Vagina (tissue), 2 donors: ENCODE results near the gene GSTM3. TPM values are rescaled to one million over a fixed set of nuclear protein-coding genes. Genes with fewer than 3 reads are reported as not detected.
"Not testable (repeated sequence)": the region's sequence is repeated elsewhere in the genome, so short reads cannot be mapped to it uniquely, and the experiment has no call there.

Experiments used
- DNase-seq, 2 donors: peaks; one replicate each; pipeline ENCODE4 v3.0.0-alpha.2; 2017; ENCODE audit errors: extremely low spot score in 2 of 2
- H3K27ac ChIP-seq: fragments of 200-600 bp; sonication (generic); one replicate; pipeline ENCODE4 v1.5.1; 2019
- H3K27me3 ChIP-seq: fragments of 200-600 bp; sonication (generic); one replicate; pipeline ENCODE4 v1.5.1; 2019
- H3K36me3 ChIP-seq, 2 donors: fragments of 200-600 bp; sonication (generic); one replicate each; pipeline ENCODE4 v1.5.1; 2017 to 2019
- H3K4me1 ChIP-seq: fragments of 200-600 bp; sonication (generic); one replicate; pipeline ENCODE4 v1.5.1; 2019
- H3K4me3 ChIP-seq, 2 donors: fragments of 200-600 bp; sonication (generic); 1 replicate in 1 of 2; 2 replicates in 1 of 2; pipeline ENCODE4 v1.5.1; 2016 to 2019
- H3K9me3 ChIP-seq: fragments of 200-600 bp; sonication (generic); one replicate; pipeline ENCODE4 v1.5.1; 2019
- POLR2A ChIP-seq, 2 donors: fragments of 450-650 bp; IDR thresholded peaks; one replicate each; pipeline ENCODE4 v1.6.1; 2017; ENCODE audit warnings: antibody characterized with exemption in 2 of 2, mild to moderate bottlenecking in 2 of 2, moderate library complexity in 2 of 2
- POLR2AphosphoS5 ChIP-seq, 2 donors: sonication (generic); formaldehyde crosslinking; IDR thresholded peaks; one replicate each; pipeline ENCODE4 v1.9.0; 2017; ENCODE audit warnings: antibody characterized with exemption in 2 of 2, mild to moderate bottlenecking in 2 of 2, low read depth in 1 of 2; ENCODE audit not compliant: insufficient read depth in 1 of 2
- intact Hi-C: fragments of 100-400 bp; cut with DNase I; formaldehyde crosslinking; loops from one replicate; pipeline ENCODE4 v1.15.1; 2023
- total RNA-seq: library from RNA; depleted of rRNA; stranded (reverse); fragments of >200 nt; gene quantifications from one replicate; pipeline ENCODE4 v1.2.3, GENCODE V29; 2016
- TF ChIP-seq, protein P1 (sequence below), 3 experiments: fragments of 450-650 bp in 2 of 3; fragments of 200-600 bp in 1 of 3; sonication (generic) in 1 of 3; IDR thresholded peaks; one replicate each; pipeline ENCODE4 v1.5.1; 2017 to 2019; ENCODE audit warnings: antibody characterized with exemption in 3 of 3, mild to moderate bottlenecking in 2 of 3, moderate library complexity in 2 of 3

GSTM3 gene
- total RNA-seq, 1 donor from 2014 or later: 199 TPM

DNA sequence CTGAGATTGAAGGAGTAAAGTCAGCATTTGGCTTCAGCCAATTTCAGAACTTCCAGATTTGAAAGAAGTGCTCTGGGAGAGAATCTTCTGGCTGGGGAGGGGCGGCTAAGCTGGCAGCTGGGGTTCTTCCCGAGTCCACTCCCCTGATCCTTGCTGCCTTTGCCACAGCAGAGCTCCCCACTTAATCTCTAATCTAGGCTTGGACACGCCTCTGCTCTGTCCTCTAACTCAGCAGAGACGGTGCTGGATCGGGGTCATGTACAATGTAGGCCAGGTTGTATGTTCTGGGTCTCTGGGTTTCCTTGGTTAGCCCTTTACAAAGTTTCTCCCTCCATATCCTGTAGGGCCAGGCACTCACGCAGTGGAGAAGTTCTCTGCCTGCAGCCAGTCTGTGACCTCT lies 10.1 kb upstream of the GSTM3 start:
- no peak for DNase-seq
- H3K36me3 ChIP-seq: no peaks in the 10 kb centered on the region
- TF ChIP-seq, protein P1, sequence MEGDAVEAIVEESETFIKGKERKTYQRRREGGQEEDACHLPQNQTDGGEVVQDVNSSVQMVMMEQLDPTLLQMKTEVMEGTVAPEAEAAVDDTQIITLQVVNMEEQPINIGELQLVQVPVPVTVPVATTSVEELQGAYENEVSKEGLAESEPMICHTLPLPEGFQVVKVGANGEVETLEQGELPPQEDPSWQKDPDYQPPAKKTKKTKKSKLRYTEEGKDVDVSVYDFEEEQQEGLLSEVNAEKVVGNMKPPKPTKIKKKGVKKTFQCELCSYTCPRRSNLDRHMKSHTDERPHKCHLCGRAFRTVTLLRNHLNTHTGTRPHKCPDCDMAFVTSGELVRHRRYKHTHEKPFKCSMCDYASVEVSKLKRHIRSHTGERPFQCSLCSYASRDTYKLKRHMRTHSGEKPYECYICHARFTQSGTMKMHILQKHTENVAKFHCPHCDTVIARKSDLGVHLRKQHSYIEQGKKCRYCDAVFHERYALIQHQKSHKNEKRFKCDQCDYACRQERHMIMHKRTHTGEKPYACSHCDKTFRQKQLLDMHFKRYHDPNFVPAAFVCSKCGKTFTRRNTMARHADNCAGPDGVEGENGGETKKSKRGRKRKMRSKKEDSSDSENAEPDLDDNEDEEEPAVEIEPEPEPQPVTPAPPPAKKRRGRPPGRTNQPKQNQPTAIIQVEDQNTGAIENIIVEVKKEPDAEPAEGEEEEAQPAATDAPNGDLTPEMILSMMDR (IDR thresholded peaks at IDR 0.05): no peak
- H3K4me1 ChIP-seq: no peaks in the 10 kb centered on the region
- no peak overlapping the region for H3K4me3 ChIP-seq
- no peaks in the 10 kb centered on the region for H3K27me3 ChIP-seq
- intact Hi-C loops: no loop called here
- no peaks in the 10 kb centered on the region for H3K9me3 ChIP-seq
- no peak overlapping the region for H3K27ac ChIP-seq

DNA sequence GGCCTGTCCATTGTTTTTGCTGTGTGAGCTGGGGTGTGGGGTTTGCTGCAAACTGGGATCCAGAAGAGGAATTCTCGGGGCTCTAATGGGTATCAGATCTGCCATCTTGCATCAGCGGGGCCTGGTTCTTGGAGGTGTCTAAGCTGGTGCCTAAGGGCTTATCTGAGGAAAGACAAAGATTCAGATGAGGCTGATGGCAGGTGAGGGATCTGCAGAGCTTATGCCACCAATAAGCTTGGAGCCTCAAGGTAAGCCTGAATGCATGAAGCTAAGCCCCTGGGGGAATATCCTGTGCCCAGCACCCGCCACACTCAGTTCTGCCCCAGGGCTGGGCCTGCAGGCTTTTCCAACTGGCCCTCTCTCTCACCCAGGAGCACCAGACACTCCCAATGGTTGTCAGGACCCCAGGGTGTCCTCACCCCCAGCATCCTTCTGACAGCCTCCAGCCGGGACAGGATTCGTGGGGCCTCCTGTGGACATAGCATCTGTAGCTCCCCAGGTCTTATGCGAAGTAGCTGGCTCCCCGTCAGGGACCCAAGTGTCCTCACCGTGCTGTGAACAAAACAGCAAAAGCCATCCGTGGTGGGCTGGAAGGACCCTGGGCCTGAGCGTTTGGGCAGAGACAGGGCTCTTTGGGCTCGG lies 9.5 kb upstream of the GSTM3 start:
- Histone ChIP-seq H3K36me3 (no peaks in the 10 kb centered on the region), H3K4me3 (no peak overlapping the region), H3K4me1 (no peaks in the 10 kb centered on the region), H3K27me3 (no peaks in the 10 kb centered on the region), H3K27ac (no peak overlapping the region), H3K9me3 (no peaks in the 10 kb centered on the region)
- intact Hi-C loops: no loop called here
- TF ChIP-seq POLR2A (IDR thresholded peaks at IDR 0.05): no peak
- TF ChIP-seq, protein P1 (IDR thresholded peaks at IDR 0.05): no peak
- TF ChIP-seq POLR2AphosphoS5 (IDR thresholded peaks at IDR 0.05; ENCODE audit: insufficient read depth in 1 of 2, low read depth in 1 of 2): no peak
- no peak for DNase-seq

DNA sequence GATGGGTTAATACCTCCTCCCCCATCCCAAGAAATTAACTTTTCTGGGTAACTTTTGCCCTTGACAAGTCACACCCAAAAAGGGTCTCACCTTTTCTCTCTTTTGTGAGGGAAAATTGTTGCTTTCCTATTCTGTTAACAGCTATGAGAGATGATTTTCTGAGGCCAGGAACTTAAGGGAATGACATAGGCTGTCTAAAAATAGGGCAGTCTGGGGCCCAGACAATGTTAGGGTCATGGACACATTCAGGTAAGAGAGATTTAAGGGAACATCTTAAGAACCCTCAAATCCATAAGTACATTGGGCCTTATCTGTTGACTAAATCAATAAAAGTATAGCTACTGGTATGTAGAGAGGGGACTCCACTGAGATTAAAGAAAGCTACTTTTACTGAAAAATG lies 8.4 kb upstream of the GSTM3 start:
- H3K9me3 ChIP-seq: no peaks in the 10 kb centered on the region
- no peak for DNase-seq
- H3K27me3 ChIP-seq: no peaks in the 10 kb centered on the region
- intact Hi-C loops: no loop called here
- no peaks in the 10 kb centered on the region for H3K4me1 ChIP-seq
- no peak overlapping the region for H3K27ac ChIP-seq
- TF ChIP-seq POLR2A (IDR thresholded peaks at IDR 0.05) (no peak), POLR2AphosphoS5 (IDR thresholded peaks at IDR 0.05; ENCODE audit: insufficient read depth in 1 of 2, low read depth in 1 of 2) (no peak)
- TF ChIP-seq, protein P1 (IDR thresholded peaks at IDR 0.05): no peak
- H3K36me3 ChIP-seq: no peaks in the 10 kb centered on the region
- no peak overlapping the region for H3K4me3 ChIP-seq

GRCh38 chr1:109748311-109748710 lies 7.5 kb upstream of the GSTM3 start:
- H3K4me3 ChIP-seq, H3K4me1 ChIP-seq, H3K9me3 ChIP-seq, H3K36me3 ChIP-seq, H3K27me3 ChIP-seq, H3K27ac ChIP-seq, intact Hi-C loops, DNase-seq: not testable (repeated sequence)

GRCh38 chr1:109739738-109740614 lies 862 bp downstream of the GSTM3 start:
- peak overlapping the region; percentile 90 for H3K27ac ChIP-seq
- TF ChIP-seq, protein P1 (IDR thresholded peaks at IDR 0.05): no peak
- peak in 1 of 2 donors; percentile 85 for TF ChIP-seq POLR2A (IDR thresholded peaks at IDR 0.05)
- TF ChIP-seq POLR2AphosphoS5 (IDR thresholded peaks at IDR 0.05; ENCODE audit: insufficient read depth in 1 of 2, low read depth in 1 of 2): peak; percentile 72 to 97
- no peak for DNase-seq
- H3K9me3 ChIP-seq: no peaks in the 10 kb centered on the region
- H3K4me1 ChIP-seq: peaks cover 21% of the 10 kb centered on the region
- H3K36me3 ChIP-seq: peaks cover 0 to 15% of the 10 kb centered on the region in 2 donors
- no peaks in the 10 kb centered on the region for H3K27me3 ChIP-seq
- intact Hi-C loops: no loop called here
- peak overlapping the region; percentile 83 to 96 for H3K4me3 ChIP-seq
